GM10266 (cell line): ENCODE measurements around the gene UNC5A.

Source experiments
- DNase-seq: peaks from one replicate; pipeline ENCODE4 v3.0.0; 2012; ENCODE audit errors: extremely low spot score
- TF ChIP-seq, protein P1 (sequence below): IDR thresholded peaks from 2 replicates; pipeline ENCODE4 v1.5.1; 2012; ENCODE audit warnings: mild to moderate bottlenecking, low read depth; ENCODE audit not compliant: control insufficient read depth, insufficient read depth; ENCODE audit errors: missing control alignments

UNC5A gene

DNA sequence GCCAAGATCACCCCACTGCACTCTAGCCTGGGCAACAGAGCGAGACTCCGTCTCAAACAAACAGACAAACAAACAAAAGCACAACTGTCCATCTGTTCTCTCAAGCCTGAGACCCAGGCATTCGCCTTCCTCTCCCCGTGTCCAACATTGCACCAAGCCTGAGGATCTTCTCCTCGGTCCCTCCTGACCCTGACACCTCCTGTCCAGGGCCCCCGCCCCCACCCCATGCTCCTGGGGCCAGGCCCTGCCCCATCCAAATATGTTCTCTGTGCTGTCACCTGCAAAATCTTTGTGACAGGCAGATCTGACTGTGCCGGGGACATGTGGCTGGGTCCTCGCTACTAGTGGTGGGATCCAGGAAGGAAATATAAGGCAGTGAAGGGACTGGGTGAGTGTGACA lies 33.4 kb upstream of the UNC5A start:
- TF ChIP-seq, protein P1, sequence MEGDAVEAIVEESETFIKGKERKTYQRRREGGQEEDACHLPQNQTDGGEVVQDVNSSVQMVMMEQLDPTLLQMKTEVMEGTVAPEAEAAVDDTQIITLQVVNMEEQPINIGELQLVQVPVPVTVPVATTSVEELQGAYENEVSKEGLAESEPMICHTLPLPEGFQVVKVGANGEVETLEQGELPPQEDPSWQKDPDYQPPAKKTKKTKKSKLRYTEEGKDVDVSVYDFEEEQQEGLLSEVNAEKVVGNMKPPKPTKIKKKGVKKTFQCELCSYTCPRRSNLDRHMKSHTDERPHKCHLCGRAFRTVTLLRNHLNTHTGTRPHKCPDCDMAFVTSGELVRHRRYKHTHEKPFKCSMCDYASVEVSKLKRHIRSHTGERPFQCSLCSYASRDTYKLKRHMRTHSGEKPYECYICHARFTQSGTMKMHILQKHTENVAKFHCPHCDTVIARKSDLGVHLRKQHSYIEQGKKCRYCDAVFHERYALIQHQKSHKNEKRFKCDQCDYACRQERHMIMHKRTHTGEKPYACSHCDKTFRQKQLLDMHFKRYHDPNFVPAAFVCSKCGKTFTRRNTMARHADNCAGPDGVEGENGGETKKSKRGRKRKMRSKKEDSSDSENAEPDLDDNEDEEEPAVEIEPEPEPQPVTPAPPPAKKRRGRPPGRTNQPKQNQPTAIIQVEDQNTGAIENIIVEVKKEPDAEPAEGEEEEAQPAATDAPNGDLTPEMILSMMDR = no peak
- DNase-seq = no peak

DNA sequence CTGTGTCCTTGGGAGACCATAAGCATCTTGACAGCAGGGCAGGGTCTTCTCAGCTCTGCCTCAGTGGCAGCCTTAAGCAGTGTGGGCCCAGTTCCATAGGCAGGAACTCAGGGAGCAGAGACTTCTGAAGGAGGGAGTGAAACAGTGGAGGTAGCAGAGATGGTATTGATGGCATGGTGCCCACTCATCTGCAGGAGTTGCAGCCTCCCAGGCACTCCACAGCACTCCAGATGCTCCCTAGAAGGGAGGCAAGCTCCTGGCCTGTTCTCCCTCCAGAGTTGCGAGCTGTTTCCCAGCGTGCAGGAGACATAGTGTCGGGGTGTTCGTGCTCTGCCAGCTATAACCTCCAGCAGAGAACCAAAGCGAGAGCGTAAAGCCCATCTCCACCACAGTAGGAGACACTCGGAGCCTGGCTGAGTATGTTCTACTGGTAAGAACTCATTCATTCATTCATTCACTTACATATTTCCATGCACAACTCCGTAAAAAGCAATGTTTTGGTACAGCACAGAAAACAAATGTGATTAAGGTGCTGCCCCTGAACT lies 31.4 kb upstream of the UNC5A start:
- TF ChIP-seq, protein P1 = no peak
- no peak for DNase-seq

DNA sequence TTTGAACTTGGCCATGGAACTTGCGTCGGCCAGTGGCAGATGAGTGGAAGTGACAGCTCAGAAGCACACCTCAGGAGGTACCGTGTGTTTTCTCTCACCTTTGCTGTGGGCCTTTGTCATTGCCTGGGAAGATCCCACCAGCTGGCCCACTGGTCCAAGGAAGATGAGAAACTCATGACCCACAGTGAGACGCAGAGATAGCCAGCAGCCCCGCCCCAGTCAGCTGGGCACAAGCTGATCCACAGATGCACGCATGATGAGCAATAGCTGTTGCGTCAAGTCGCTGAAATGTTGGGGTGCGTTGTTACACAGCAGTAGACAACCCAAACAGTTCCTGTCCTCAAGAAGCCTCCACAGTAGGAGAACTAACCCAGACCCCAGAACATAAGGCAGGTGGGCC lies 30.8 kb upstream of the UNC5A start:
- no peak for DNase-seq
- TF ChIP-seq, protein P1 = no peak

DNA sequence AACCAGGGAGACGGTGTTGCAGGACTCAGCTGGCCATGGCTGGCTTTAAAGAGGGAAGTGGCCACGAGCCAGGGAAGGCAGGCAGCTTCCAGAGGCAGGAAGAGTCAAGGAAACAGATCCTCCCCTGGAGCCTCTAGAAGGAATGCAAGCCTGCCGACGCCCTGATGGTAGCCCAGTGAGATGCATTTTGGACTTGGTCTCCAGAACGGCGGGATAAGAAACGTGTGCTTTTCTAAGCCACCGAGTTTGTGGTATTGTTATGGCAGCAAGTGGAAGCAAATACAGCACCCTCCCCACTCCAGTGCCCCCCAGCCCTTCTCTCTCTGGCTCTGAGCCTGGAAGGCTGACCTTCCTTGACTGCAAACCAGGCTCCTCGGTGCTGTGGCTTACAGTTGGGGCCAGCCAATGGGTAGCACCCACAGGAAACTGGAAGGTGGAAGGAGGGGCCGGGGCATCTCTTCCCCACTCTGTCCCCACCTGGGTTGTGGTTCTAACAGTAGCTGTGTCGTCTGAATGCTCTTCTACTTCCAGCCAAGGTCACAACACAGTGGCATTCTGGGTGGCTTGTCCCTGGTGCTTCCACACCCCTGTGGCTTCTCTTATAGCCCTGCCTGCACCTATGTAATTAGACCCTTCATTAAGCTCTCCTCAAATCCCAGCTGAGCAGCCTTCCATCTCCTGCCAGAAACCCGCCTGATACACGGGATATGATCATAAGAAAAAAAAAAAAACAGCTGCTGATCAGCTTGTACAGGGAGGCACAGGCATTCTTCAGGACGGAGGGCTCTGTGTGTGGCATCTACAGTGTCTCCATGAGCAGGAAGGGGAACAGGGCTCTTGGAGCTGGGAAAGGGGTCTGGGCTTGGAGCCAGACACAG lies 29.9 kb upstream of the UNC5A start:
- no peak for DNase-seq
- TF ChIP-seq, protein P1 = no peak

DNA sequence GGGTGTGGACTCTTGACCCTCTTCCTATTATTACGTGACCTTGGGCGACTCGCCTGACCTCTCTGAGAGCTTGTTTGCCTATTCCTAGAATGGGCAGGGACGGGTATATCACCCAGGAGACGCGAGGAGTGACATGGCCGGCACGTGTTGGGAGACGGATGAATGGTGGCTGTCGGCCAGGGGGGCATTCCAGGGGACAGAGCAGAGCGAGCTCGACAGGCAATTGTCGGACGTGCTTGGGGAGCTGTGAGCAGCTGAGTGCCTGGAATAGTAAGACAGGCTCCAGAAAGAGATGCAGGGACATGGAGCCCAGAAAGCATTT lies 29.3 kb upstream of the UNC5A start:
- peak; percentile 4 for DNase-seq
- TF ChIP-seq, protein P1 = no peak

DNA sequence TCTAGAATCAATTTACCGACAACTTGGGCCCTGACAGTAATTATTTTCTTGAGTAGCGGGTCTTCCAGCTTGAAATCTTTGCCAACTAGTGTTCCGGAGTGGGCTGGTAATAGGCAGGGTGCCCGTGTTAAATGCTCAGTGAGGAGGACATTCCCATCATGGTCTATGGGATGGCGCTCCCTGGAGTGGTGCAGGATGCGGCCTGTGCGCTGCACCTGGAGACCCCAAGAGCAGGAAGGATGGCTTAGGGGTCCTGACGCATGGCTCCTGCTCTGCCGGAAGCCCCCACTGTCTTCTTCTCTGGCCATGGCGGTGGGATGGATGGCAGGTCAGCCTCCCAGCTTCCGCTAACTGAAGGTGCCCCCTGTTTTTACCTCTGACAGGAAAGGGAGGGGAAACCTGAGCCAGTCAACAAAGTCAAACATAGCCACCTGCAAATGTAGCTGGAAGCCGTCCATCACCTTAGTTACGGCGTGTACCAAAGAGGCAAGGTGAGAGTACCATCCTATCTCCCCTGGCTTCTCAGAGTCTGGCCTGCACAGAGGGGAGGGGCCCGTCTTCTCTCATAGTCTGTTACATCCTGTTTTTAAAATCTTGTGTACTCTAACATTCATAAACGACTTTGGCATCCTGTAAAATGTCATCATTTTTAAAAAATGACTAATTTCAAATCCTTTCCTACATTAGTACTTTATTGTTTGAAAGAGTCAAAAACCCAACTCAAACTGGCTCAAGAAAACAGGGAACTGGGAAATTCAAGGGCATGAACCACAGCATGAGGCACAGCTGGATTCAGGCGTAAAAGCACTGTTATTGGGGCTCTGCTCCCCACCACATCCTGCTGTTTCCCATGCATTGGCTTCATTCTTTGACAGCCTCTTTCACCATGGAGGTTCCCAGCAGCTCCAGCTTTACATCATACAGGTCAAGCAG lies 28.5 kb upstream of the UNC5A start:
- peak; percentile 8 for DNase-seq
- TF ChIP-seq, protein P1 = no peak
